GM18951 (cell line): Measurements from ENCODE around the gene THSD7B.

Experiments used
- POLR2A ChIP-seq: IDR thresholded peaks from 4 replicates; pipeline ENCODE4 v1.6.1; 2011; ENCODE audit warnings: mild to moderate bottlenecking; ENCODE audit not compliant: insufficient read length, insufficient read depth; ENCODE audit errors: extremely low read depth
- in situ Hi-C: fragments of 300-500 bp; cut with MboI; formaldehyde crosslinking; loops from one replicate; pipeline ENCODE4 v1.12.0; 2022; ENCODE audit warnings: low sequenced_read_pairs, mixed read lengths, inconsistent platforms; ENCODE audit not compliant: unreplicated experiment

THSD7B gene

GRCh38 chr2:137199751-137200150 is 434.4 kb downstream of the THSD7B start:
- in situ Hi-C loops, result no loop called here
- no peak for TF ChIP-seq POLR2A

- in situ Hi-C loops, result no loop called here
- no peak for TF ChIP-seq POLR2A
Observed at GRCh38 chr2:137202318-137202717, 437.0 kb downstream of the THSD7B start.

- in situ Hi-C loops, result no loop called here
- no peak for TF ChIP-seq POLR2A
Observed at GRCh38 chr2:137205324-137205723, 440.0 kb downstream of the THSD7B start.

- in situ Hi-C loops, result no loop called here
- TF ChIP-seq POLR2A, result no peak
Observed at GRCh38 chr2:137206069-137206468, 440.7 kb downstream of the THSD7B start.

GRCh38 chr2:137207030-137207429 is 441.7 kb downstream of the THSD7B start:
- no peak for TF ChIP-seq POLR2A
- in situ Hi-C loops, result no loop called here

GRCh38 chr2:137208431-137208891 is 443.1 kb downstream of the THSD7B start:
- in situ Hi-C loops, result no loop called here
- no peak for TF ChIP-seq POLR2A

GRCh38 chr2:137210039-137210438 is 444.7 kb downstream of the THSD7B start:
- in situ Hi-C loops, result no loop called here
- no peak for TF ChIP-seq POLR2A

GRCh38 chr2:137211761-137212160 is 446.4 kb downstream of the THSD7B start:
- no peak for TF ChIP-seq POLR2A
- in situ Hi-C loops, result no loop called here

GRCh38 chr2:137220438-137220993 is 455.2 kb downstream of the THSD7B start:
- no peak for TF ChIP-seq POLR2A
- in situ Hi-C loops, result no loop called here

- in situ Hi-C loops, result no loop called here
Observed at GRCh38 chr2:137221797-137222492, 456.6 kb downstream of the THSD7B start.

GRCh38 chr2:137223722-137224121 is 458.4 kb downstream of the THSD7B start:
- no peak for TF ChIP-seq POLR2A
- in situ Hi-C loops, result no loop called here

More at GRCh38 chr2:137221797-137222492, 456.6 kb downstream of the THSD7B start:
- TF ChIP-seq POLR2A, result no peak

GRCh38 chr2:137228566-137228965 is 463.2 kb downstream of the THSD7B start:
- TF ChIP-seq POLR2A, result no peak
- in situ Hi-C loops, result no loop called here

GRCh38 chr2:137229834-137230233 is 464.5 kb downstream of the THSD7B start:
- TF ChIP-seq POLR2A, result no peak
- in situ Hi-C loops, result no loop called here

- in situ Hi-C loops, result no loop called here
- TF ChIP-seq POLR2A, result no peak
Observed at GRCh38 chr2:137231628-137232027, 466.3 kb downstream of the THSD7B start.
